ENCODE results near the gene CDC42BPA. TPM values are rescaled to one million over a fixed set of nuclear protein-coding genes. Genes with fewer than 3 reads are reported as not detected.

Gene CDC42BPA
- total and polyA plus RNA-seq, 2 donors (not counting 3 experiments of a cell fraction or from before 2014, with no cell fraction given) = 26.1 to 92.6 TPM

- H4K20me1 ChIP-seq (replicated peaks; ENCODE audit: control insufficient read depth, extremely low read depth, insufficient read depth, low read length) = no peaks in the 10 kb centered on the region
- H3K27ac ChIP-seq (ENCODE audit: insufficient read depth, low read depth, low read length) = no peak overlapping the region
- intact Hi-C loops (cut with micrococcal nuclease) (loop anchor here (5.0 kb wide), 1 partner anchor 325 kb away; the partner anchor contains the start of gene CDC42BPA), dilution Hi-C loops (cut with MboI; ENCODE audit: extremely low pct_ligation_motif_present, low sequenced_read_pairs) (no loop called here)
- H3K4me1 ChIP-seq (ENCODE audit: control insufficient read depth, extremely low read depth, insufficient read depth, low read length) = peaks cover 23% of the 10 kb centered on the region
- H3K4me2 ChIP-seq (ENCODE audit: insufficient read depth, low read length) = no peak overlapping the region
- H3K9ac ChIP-seq (replicated peaks; ENCODE audit: extremely low read depth, insufficient read depth, low read length) = no peak overlapping the region
- H3K27me3 ChIP-seq (ENCODE audit: control insufficient read depth in 2 of 2, insufficient read depth in 2 of 2, low read length in 2 of 2) = no peaks in the 10 kb centered on the region
- no peak overlapping the region for H2AFZ ChIP-seq (ENCODE audit: low read depth, low read length)
- H3K4me3 ChIP-seq (replicated peaks in 1 of 3; ENCODE audit: insufficient read depth in 1 of 3, low read depth in 1 of 3, low read length in 3 of 3) = no peak overlapping the region
- H3K36me3 ChIP-seq (ENCODE audit: control insufficient read depth in 2 of 2, extremely low read depth in 1 of 2, insufficient read depth in 2 of 2, low read length in 2 of 2) = peaks cover 5 to 24% of the 10 kb centered on the region in 2 experiments
- TF ChIP-seq CTCF (IDR thresholded peaks at IDR 0.05; ENCODE audit: extremely low read depth in 1 of 2, insufficient read depth in 1 of 2, low read depth in 1 of 2, low read length in 2 of 2) (no peak), JUN (IDR thresholded peaks at IDR 0.05; ENCODE audit: borderline replicate concordance, insufficient read depth, insufficient read length, low read depth) (no peak), POLR2AphosphoS5 (IDR thresholded peaks at IDR 0.05; ENCODE audit: insufficient read depth, low read depth, low read length) (no peak), GATA2 (IDR thresholded peaks at IDR 0.05; ENCODE audit: insufficient read depth, insufficient read length, low read depth, low read length) (no peak), MYC (IDR thresholded peaks at IDR 0.05; ENCODE audit: low read depth, low read length) (no peak), MAX (IDR thresholded peaks at IDR 0.05; ENCODE audit: insufficient read depth, insufficient read length) (no peak), FOS (IDR thresholded peaks at IDR 0.05; ENCODE audit: borderline replicate concordance, insufficient read depth, low read length) (no peak), POLR2A (IDR thresholded peaks at IDR 0.05; ENCODE audit: low read depth, low read length) (no peak), EZH2 (IDR thresholded peaks at IDR 0.05; ENCODE audit: borderline replicate concordance, low read depth, low read length, severe bottlenecking) (no peak)
- H3K9me1 ChIP-seq (replicated peaks; ENCODE audit: control insufficient read depth, extremely low read depth, insufficient read depth, low read length) = no peaks in the 10 kb centered on the region
- CTCF ChIA-PET = interaction anchor here (0.6 to 2.3 kb wide), 2 partner anchors 53 to 365 kb away, joined by 3 to 8 read pairs; no protein-coding TSS in a partner anchor
- H3K9me3 ChIP-seq (replicated peaks; ENCODE audit: control insufficient read depth, insufficient read depth, low read length) = no peaks in the 10 kb centered on the region
- DNase-seq (ENCODE audit: low read depth, low spot score) (no peak), FAIRE-seq (no peak)
- POLR2A ChIA-PET = no interaction called here
- no TSS peak for BruUV-seq (replicated peaks)
- H3K79me2 ChIP-seq (ENCODE audit: control insufficient read depth, insufficient read depth, low read length) = no peaks in the 10 kb centered on the region
Measured at GRCh38 chr1:226991920-226992319, 326.4 kb downstream of the CDC42BPA start.

All from endothelial cell of umbilical vein (primary cell).